Kidney (tissue), 14 donors: Measurements from ENCODE around the gene GABARAP. TPM values are rescaled to one million over a fixed set of nuclear protein-coding genes. Genes with fewer than 3 reads are reported as not detected.

Experiments
- DNase-seq, 5 donors: peaks; one replicate each; pipeline ENCODE4 v3.0.0-alpha.2; 2013 to 2020
- FAIRE-seq: peaks from 2 replicates; lab custom pipeline; 2012; peaks lifted over from hg19 to GRCh38; lab: Jason Lieb, UNC
- H3K27ac ChIP-seq, 2 donors: one replicate each; pipeline ENCODE4 v1.7.0; 2013; ENCODE audit warnings: low read depth in 2 of 2, low read length in 2 of 2, inconsistent platforms in 1 of 2
- H3K27me3 ChIP-seq: one replicate; pipeline ENCODE4 v1.7.1; 2013; ENCODE audit warnings: low read length, inconsistent platforms; ENCODE audit not compliant: control insufficient read depth, insufficient read depth
- H3K36me3 ChIP-seq, 3 donors: one replicate each; pipeline versions ENCODE4 v1.7.0 to v1.7.1; 2013; ENCODE audit warnings: low read length in 3 of 3, control low read depth in 1 of 3, inconsistent platforms in 1 of 3; ENCODE audit not compliant: insufficient read depth in 3 of 3, control insufficient read depth in 2 of 3
- H3K4me1 ChIP-seq, 3 donors: one replicate each; pipeline versions ENCODE4 v1.7.0 to v1.7.1; 2013; ENCODE audit warnings: low read length in 3 of 3, inconsistent platforms in 1 of 3, low read depth in 1 of 3; ENCODE audit not compliant: control insufficient read depth in 2 of 3, insufficient read depth in 2 of 3
- H3K4me3 ChIP-seq, 3 donors: one replicate each; pipeline versions ENCODE4 v1.7.0 to v1.8.1; 2013; ENCODE audit warnings: low read length in 3 of 3, control low read depth in 1 of 3, inconsistent platforms in 1 of 3
- H3K9ac ChIP-seq, 3 donors: one replicate each; pipeline versions ENCODE4 v1.7.0 to v1.7.1; 2013; ENCODE audit warnings: low read length in 3 of 3, control low read depth in 1 of 3, inconsistent platforms in 1 of 3
- H3K9me3 ChIP-seq, 3 donors: one replicate each; pipeline versions ENCODE4 v1.7.0 to v1.7.1; 2013; ENCODE audit warnings: low read length in 3 of 3, control low read depth in 1 of 3, inconsistent platforms in 1 of 3; ENCODE audit not compliant: control insufficient read depth in 2 of 3, insufficient read depth in 1 of 3
- intact Hi-C: fragments of 100-400 bp; cut with DNase I; formaldehyde crosslinking; loops from one replicate; pipeline ENCODE4 v1.11.1; 2022
- polyA plus RNA-seq: library from polyadenylated mRNA; stranded (reverse); fragments of 350-450 nt; fragmentation: Illumina TruSeq; extraction: RNeasy Lipid Tissue Mini Kit (QIAGEN cat#74804); gene quantifications from one replicate; pipeline ENCODE4 v1.2.3, GENCODE V29; 2014; ENCODE audit warnings: low read depth, low replicate concordance; ENCODE audit not compliant: insufficient read depth
- total RNA-seq: library from RNA; stranded (reverse); fragmentation: NEBNext Ultra II Directional; extraction: Animal tissue kit (Norgen Biotek cat#: 25700); gene quantifications from one replicate; pipeline ENCODE4 v1.2.1, GENCODE V29; 2021
- TF ChIP-seq, protein P1 (sequence below): IDR thresholded peaks from 3 replicates; pipeline ENCODE4 v1.5.1; 2012; ENCODE audit warnings: mild to moderate bottlenecking, moderate library complexity, borderline replicate concordance; ENCODE audit not compliant: insufficient read depth; ENCODE audit errors: extremely low read depth
- donor health status: control.
- donor health status: control.
- donor health status: control.
- donor health status: control.
- donor health status: control.
- donor health status: DM: yes; HTN: yes; CAD: no.
- donor health status: Normal renal cell carcinoma (clear cell type).

Gene GABARAP
- total and polyA plus RNA-seq, 2 donors from 2014 or later = 477 to 1,483 TPM

DNA sequence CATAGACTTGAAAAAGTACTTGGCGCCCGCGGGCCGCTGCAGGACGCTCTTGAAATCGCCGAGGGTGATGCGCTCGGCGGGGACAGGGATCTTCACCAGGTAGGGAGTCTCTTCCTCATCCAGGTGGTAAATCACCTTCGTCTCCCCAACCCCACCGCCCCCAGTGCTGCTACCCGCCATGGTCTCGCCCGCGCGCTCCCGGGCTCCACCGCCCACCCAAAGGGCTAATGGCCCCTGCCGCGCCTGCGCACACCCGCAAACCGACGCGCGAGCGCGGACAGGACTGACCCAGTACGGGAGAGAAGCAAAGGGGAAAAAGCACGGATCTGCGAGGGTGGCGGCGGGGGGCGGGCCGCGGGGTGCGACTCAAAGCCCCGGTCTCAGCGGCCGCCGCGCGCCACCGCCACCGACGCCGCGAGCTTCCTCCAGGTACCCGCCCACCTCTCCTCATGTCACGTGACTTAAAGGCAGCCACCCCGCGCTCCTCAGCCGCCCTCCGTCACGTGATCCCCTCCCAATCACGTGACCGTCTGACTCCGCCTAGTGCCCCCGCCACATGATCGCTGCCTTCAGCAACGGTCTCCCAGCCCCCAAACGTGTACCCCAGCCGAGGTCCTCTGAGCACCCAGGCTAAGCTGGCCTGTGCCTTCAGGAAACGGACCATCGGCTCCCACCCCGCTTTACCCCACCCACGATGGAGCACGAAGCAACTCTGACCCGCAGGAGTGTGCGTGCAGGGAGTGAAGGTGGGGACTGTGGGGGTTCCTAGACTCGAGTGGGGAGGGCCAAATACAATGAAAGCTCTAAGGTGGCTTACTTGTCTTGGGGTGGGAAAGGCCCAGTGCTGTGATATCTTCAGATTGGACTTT, 7.9 kb downstream of the GABARAP start, which contains the start of gene DVL2:
Gene DVL2, minus strand, starts transcription at position 435 of the 869 bp plus-strand sequence. Its CDS starts 255 bp downstream, at position 180.
- peak; percentile 95 to 99 (median 97) for DNase-seq
- Histone ChIP-seq H3K36me3 (peaks cover 0 to 23% (median 10%) of the 10 kb centered on the region in 3 donors), H3K4me3 (peak within 1 kb of the TSS; percentile 95 to 97 (median 97)), H3K4me1 (peaks cover 3 to 23% (median 6%) of the 10 kb centered on the region in 3 donors), H3K27me3 (no peaks in the 10 kb centered on the region), H3K27ac (peak within 1 kb of the TSS; percentile 97 to 98), H3K9ac (peak within 1 kb of the TSS; percentile 71 to 99 (median 96)), H3K9me3 (no peaks in the 10 kb centered on the region)
- FAIRE-seq = no peak
- intact Hi-C loops = no loop called here
- TF ChIP-seq, protein P1, sequence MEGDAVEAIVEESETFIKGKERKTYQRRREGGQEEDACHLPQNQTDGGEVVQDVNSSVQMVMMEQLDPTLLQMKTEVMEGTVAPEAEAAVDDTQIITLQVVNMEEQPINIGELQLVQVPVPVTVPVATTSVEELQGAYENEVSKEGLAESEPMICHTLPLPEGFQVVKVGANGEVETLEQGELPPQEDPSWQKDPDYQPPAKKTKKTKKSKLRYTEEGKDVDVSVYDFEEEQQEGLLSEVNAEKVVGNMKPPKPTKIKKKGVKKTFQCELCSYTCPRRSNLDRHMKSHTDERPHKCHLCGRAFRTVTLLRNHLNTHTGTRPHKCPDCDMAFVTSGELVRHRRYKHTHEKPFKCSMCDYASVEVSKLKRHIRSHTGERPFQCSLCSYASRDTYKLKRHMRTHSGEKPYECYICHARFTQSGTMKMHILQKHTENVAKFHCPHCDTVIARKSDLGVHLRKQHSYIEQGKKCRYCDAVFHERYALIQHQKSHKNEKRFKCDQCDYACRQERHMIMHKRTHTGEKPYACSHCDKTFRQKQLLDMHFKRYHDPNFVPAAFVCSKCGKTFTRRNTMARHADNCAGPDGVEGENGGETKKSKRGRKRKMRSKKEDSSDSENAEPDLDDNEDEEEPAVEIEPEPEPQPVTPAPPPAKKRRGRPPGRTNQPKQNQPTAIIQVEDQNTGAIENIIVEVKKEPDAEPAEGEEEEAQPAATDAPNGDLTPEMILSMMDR = peak; percentile 2

DNA sequence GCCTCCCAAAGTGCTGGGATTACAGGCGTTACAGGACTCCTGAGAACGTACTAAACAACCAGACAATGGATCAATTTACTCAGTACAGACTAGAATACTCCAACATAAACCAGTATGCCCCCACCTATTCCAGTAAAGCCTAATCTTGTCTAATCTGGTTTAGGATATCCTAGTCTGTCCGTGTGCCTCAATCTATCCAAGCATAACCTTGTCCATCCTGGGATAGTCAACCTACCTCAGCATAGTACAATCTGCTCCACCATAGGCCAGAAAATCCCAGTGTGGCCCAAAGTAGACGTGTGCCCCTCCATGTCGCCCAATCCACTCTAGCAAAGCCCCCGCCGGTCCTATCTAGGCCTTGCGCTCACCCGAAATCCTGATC, 8.6 kb downstream of the GABARAP start:
- intact Hi-C loops = no loop called here
- Histone ChIP-seq H3K27ac (peak overlapping the region; percentile 97 to 98), H3K4me3 (peak overlapping the region; percentile 95 to 97 (median 97)), H3K27me3 (no peaks in the 10 kb centered on the region), H3K9ac (peak overlapping the region; percentile 71 to 99 (median 96)), H3K9me3 (no peaks in the 10 kb centered on the region), H3K4me1 (peaks cover 3 to 23% (median 6%) of the 10 kb centered on the region in 3 donors), H3K36me3 (peaks cover 0 to 29% (median 14%) of the 10 kb centered on the region in 3 donors)
- DNase-seq (peak in 1 of 5 donors; percentile 70), FAIRE-seq (no peak)
- TF ChIP-seq, protein P1 = no peak

DNA sequence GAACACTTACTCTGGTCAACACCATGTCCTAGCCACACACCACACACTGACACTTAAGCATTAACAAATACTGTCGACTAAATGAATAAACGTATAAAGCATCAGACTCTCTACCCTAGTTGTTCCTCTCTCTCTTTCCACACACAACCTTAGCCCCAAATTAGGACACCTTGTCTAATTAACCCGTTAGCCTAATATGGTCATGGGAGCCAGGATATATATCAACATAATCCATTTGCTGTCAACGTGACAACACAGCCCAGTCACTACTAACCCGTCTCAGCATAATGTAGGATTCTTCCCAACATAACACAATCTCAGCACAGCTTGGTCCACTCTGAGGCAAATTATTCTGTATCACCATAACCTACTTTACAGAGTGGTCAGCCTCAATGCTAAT, 10.1 kb downstream of the GABARAP start:
- intact Hi-C loops = no loop called here
- H3K27me3 ChIP-seq = no peaks in the 10 kb centered on the region
- H3K4me3 ChIP-seq = peak overlapping the region in 2 of 3 donors; percentile 8 to 28
- FAIRE-seq = no peak
- H3K4me1 ChIP-seq = peaks cover under 1 to 23% (median 6%) of the 10 kb centered on the region in 3 donors
- H3K9ac ChIP-seq = no peak overlapping the region
- H3K27ac ChIP-seq = no peak overlapping the region
- peaks cover 0 to 43% (median 21%) of the 10 kb centered on the region in 3 donors for H3K36me3 ChIP-seq
- DNase-seq = no peak
- no peaks in the 10 kb centered on the region for H3K9me3 ChIP-seq
- TF ChIP-seq, protein P1 = no peak
